Activated naive CD4-positive, alpha-beta T cell treated with Interleukin-2 at 50 U/mL for 16 hours (primary cell): ENCODE data around the gene DGAT2.

ENCODE experiments used
- DNase-seq: peaks from one replicate; pipeline ENCODE4 v3.0.0-alpha.2; 2020

The DGAT2 gene

GRCh38 chr11:75836417-75836816 is 67.8 kb downstream of the DGAT2 start:
- no peak for DNase-seq

GRCh38 chr11:75839851-75840250 is 71.3 kb downstream of the DGAT2 start:
- DNase-seq, result no peak

GRCh38 chr11:75840522-75840921 is 71.9 kb downstream of the DGAT2 start:
- no peak for DNase-seq

- DNase-seq, result no peak
Observed at GRCh38 chr11:75841739-75842138, 73.2 kb downstream of the DGAT2 start.

GRCh38 chr11:75845324-75845723 is 76.7 kb downstream of the DGAT2 start:
- DNase-seq, result no peak

GRCh38 chr11:75849894-75850293 is 81.3 kb downstream of the DGAT2 start:
- DNase-seq, result no peak

- no peak for DNase-seq
Observed at GRCh38 chr11:75850787-75851186, 82.2 kb downstream of the DGAT2 start.
